GM12864 (cell line): ENCODE measurements around the gene LCE2D.

Experiments
- DNase-seq: peaks from one replicate; pipeline ENCODE4 v3.0.0-alpha.2; 2011; ENCODE audit warnings: low read depth
- H3K4me3 ChIP-seq: 2 replicates; pipeline ENCODE4 v1.5.1; 2011; ENCODE audit warnings: mild to moderate bottlenecking, low read depth, low read length, control low read depth
- CTCF ChIP-seq: IDR thresholded peaks from 2 replicates; pipeline ENCODE4 v1.5.1; 2011; ENCODE audit warnings: low read depth, mild to moderate bottlenecking, moderate library complexity, low read length, control low read depth, inconsistent platforms; ENCODE audit errors: missing control alignments

Gene LCE2D, protein sequence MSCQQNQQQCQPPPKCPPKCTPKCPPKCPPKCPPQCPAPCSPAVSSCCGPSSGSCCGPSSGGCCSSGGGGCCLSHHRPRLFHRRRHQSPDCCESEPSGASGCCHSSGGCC

DNA sequence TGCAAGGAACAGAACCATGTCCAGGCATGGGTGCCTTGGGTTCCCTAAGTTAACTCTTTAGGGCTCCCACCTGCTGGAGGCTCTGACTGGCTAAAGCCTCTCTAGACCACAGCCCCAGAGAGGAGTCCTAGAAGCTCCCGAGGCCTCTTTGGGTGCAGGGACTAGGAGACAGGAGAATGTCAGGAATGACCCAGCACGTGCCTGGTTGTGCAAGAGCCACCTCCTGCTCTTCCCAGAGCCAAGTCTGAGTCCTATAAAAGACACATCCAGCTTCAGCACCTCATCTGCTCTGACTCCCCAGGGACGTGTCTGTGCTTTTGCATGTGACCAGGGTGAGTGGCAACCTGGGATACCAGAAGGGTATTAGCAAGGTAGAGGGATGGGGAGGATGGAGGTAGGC, at the start of gene LCE2D:
Gene LCE2D, plus strand, starts transcription at position 283 of the 400 bp plus-strand sequence. CDS start 726 bp downstream, outside the sequence.
- no peak within 1 kb of the TSS for H3K4me3 ChIP-seq
- TF ChIP-seq CTCF = no peak
- DNase-seq = no peak

DNA sequence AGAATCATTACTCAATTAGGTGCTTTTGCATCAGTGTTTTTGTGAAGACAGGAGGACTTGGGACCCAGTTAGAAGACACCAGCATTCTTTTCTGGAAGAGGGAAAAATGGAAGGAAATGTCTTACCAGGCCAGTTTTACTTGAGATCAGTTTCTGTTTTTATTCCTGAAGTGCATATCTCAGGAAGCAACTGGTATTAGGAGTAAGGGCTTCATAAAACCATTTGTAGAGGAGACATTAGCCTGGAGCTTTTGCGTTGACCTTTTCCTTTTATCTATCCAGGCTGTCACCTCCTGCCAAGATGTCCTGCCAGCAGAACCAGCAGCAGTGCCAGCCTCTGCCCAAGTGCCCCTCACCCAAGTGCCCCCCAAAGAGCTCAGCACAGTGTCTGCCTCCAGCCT, 49.7 kb upstream of the LCE2D start, which contains the start of gene LCE3B:
Gene LCE3B, plus strand, starts transcription at position 301 of the 400 bp plus-strand sequence. Its CDS starts 0 bp downstream, at position 301.
- H3K4me3 ChIP-seq = no peak within 1 kb of the TSS
- no peak for DNase-seq
- TF ChIP-seq CTCF = no peak

GRCh38 chr1:152621993-152622392, 41.2 kb upstream of the LCE2D start:
- no peak overlapping the region for H3K4me3 ChIP-seq
- DNase-seq = no peak
- TF ChIP-seq CTCF = no peak

- DNase-seq = no peak
- TF ChIP-seq CTCF = no peak
- no peak within 1 kb of the TSS for H3K4me3 ChIP-seq
These were observed 40.4 kb upstream of the LCE2D start, which contains the start of gene LCE3A for GRCh38 chr1:152622803-152623202. Gene LCE3A (minus strand): TSS chr1:152623103. CDS start chr1:152623103, 0 bp downstream.

DNA sequence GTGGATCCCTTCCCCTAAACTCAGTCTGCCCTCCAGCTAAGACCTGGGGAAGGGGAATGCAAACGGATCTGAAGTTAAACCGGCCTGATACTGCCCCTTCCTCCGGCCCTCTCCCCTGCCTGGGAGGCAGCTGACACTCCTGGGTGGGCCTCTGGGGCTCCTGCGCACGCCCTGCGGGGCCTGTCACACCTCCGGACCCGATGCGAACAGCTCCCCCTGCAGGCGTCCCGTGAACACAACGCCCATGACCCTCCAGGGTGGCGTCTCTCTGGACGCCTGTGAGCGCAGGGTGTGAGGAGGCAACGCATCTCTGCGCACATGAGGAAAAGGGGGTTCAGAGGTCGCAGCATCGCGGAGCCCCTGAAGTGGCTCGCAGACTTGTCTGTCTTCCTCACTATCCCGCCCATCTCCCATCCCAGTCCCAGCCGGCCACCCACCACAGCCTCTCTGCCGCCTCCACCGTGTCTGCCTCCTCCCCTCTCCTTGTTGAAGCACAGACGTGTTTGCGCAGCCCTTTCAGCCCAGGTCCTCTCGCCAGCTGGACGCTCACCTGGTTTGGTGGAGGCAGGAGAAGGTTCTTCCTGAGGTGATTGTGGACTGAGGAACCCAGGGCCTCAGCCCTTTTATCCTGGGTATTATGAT, 39.9 kb upstream of the LCE2D start:
- H3K4me3 ChIP-seq = no peak overlapping the region
- TF ChIP-seq CTCF = peak; percentile 64
- DNase-seq = no peak

- DNase-seq = no peak
- no peak for TF ChIP-seq CTCF
- no peak overlapping the region for H3K4me3 ChIP-seq
These were observed 36.4 kb upstream of the LCE2D start for GRCh38 chr1:152626744-152627143.

- no peak for DNase-seq
- TF ChIP-seq CTCF = no peak
- no peak overlapping the region for H3K4me3 ChIP-seq
These were observed 32.6 kb upstream of the LCE2D start for GRCh38 chr1:152630596-152630995.
